HG03095 (cell line): Measurements from ENCODE around the gene CAVIN3.

Experiments
- ATAC-seq: cut with Tn5 transposase; IDR thresholded peaks from one replicate; pipeline ENCODE4 v1.9.1; 2021; ENCODE audit warnings: moderate library complexity; ENCODE audit not compliant: unreplicated experiment

CAVIN3 gene

DNA sequence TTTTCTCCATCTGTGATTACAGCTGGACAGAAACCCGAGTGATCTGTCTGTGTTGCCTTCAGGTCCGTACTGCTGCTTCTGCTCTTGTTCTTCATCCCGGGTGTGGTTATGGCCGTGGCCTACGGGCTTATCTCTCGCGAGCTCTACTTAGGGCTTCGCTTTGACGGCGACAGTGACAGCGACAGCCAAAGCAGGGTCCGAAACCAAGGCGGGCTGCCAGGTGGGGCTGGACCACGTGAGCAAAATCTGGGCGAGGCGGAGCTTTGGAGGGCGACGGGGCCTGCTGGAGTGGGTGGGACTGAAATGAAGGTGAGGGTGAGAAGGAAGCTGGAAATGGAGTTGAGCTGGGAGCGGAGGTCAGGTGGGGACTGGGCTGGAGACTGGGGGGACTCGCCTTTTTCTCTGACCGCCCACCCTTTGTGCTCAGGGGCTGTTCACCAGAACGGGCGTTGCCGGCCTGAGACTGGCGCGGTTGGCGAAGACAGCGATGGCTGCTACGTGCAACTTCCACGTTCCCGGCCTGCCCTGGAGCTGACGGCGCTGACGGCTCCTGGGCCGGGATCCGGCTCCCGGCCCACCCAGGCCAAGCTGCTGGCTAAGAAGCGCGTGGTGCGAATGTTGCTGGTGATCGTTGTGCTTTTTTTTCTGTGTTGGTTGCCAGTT lies 49.6 kb downstream of the CAVIN3 start:
- no peak for ATAC-seq

DNA sequence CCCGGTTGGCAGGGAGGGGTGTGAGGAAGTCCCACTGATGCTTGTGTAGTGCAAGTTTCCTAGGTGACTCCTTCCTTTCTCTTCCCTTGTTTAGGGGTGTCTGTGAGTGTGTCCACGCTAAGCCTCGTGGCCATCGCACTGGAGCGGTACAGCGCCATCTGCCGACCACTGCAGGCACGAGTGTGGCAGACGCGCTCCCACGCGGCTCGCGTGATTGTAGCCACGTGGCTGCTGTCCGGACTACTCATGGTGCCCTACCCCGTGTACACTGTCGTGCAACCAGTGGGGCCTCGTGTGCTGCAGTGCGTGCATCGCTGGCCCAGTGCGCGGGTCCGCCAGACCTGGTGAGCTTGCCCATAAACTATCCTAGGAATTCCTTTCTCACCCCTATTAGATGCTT lies 50.3 kb downstream of the CAVIN3 start:
- ATAC-seq = no peak
